HCT116 (cell line): ENCODE data around the gene CD300LB.
A peak's percentile ranks its signal among the peaks of the same experiment; 100 is the strongest.

Experiments used
- CTCF ChIP-seq, 3 experiments: fragments of 200-600 bp in 1 of 3; sonication (generic) in 1 of 3; IDR thresholded peaks in 2 of 3; conservative IDR thresholded peaks in 1 of 3; 2 replicates each; pipeline ENCODE4 v1.5.1; 2012 to 2017; ENCODE audit warnings: low read depth in 2 of 3, low read length in 2 of 3, antibody characterized with exemption in 1 of 3, borderline replicate concordance in 1 of 3, control low read depth in 1 of 3, mild to moderate bottlenecking in 1 of 3, mixed read lengths in 1 of 3, mixed run types in 1 of 3, moderate library complexity in 1 of 3; ENCODE audit not compliant: insufficient read depth in 1 of 3
- EGR1 ChIP-seq: IDR thresholded peaks from 2 replicates; pipeline ENCODE4 v1.6.1; 2012; ENCODE audit warnings: low read depth
- SP1 ChIP-seq: IDR thresholded peaks from 2 replicates; pipeline ENCODE4 v1.6.1; 2012; ENCODE audit warnings: low read depth

- TF ChIP-seq CTCF (IDR thresholded peaks at IDR 0.05 in 2 of 3, conservative IDR thresholded peaks at IDR 0.05 in 1 of 3; ENCODE audit: borderline replicate concordance in 1 of 3, insufficient read depth in 1 of 3, low read depth in 2 of 3, low read length in 2 of 3) (0 out of 6 replicates have a peak, but pooled peaks of 1 of the 3 experiments have one; percentile 13), EGR1 (no peak), SP1 (no peak)
Measured at GRCh38 chr17:74543406-74543805, 12.1 kb upstream of the CD300LB start.
